ENCODE results near the gene DYSF.
A peak's percentile ranks its signal among the peaks of the same experiment; 100 is the strongest.

The DYSF gene

GRCh38 chr2:71465961-71466300 lies 12.6 kb downstream of the DYSF start:
- Histone ChIP-seq H3K4me1 (ENCODE audit: control insufficient read depth, insufficient read depth, low read length) (no peaks in the 10 kb centered on the region), H3K27ac (ENCODE audit: extremely low read depth, low read depth, low read length) (no peak overlapping the region), H3K36me3 (ENCODE audit: control insufficient read depth in 2 of 2, insufficient read depth in 1 of 2, low read length in 2 of 2) (no peaks in the 10 kb centered on the region), H3K4me3 (ENCODE audit: low read depth, low read length) (no peak overlapping the region; the same call in 1 of the 2 replicates), H3K9me3 (ENCODE audit: control insufficient read depth, insufficient read depth, low read depth, low read length) (no peaks in the 10 kb centered on the region)
- ChIA-PET CTCF (interaction anchor here (0.7 to 2.6 kb wide), 4 partner anchors 40 to 241 kb away, joined by 3 to 10 read pairs (median 3); partner anchors contain the start of gene ZNF638), POLR2A (interaction anchor here (0.8 kb wide), 1 partner anchor 16 kb away, joined by 3 read pairs; no protein-coding TSS in a partner anchor)
- no peak for TF ChIP-seq ZNF26 (tag by site-specific recombination; IDR thresholded peaks at IDR 0.05)

GRCh38 chr2:71466301-71467179 lies 13.2 kb downstream of the DYSF start:
- POLR2A ChIA-PET: interaction anchor here (0.8 kb wide), 1 partner anchor 16 kb away, joined by 3 read pairs; no protein-coding TSS in a partner anchor
- CTCF ChIA-PET: interaction anchor here (0.7 to 2.6 kb wide), 7 partner anchors 15 to 241 kb away, joined by 3 to 10 read pairs (median 3); partner anchors contain the start of gene ZNF638
- Histone ChIP-seq H3K4me3 (ENCODE audit: low read depth, low read length) (peak overlapping the region; percentile 46), H3K4me1 (ENCODE audit: control insufficient read depth, insufficient read depth, low read length) (no peaks in the 10 kb centered on the region), H3K27ac (ENCODE audit: extremely low read depth, low read depth, low read length) (no peak overlapping the region), H3K9me3 (ENCODE audit: control insufficient read depth, insufficient read depth, low read depth, low read length) (no peaks in the 10 kb centered on the region), H3K36me3 (ENCODE audit: control insufficient read depth in 2 of 2, insufficient read depth in 1 of 2, low read length in 2 of 2) (no peaks in the 10 kb centered on the region)
- TF ChIP-seq ZBTB26 (tag by site-specific recombination; optimal IDR thresholded peaks at IDR 0.05) (peak; percentile 85), ZNF266 (tag by site-specific recombination; IDR thresholded peaks at IDR 0.05; ENCODE audit: low read depth) (no peak), ZNF670 (tag by site-specific recombination; IDR thresholded peaks at IDR 0.05; ENCODE audit: low read depth) (no peak), ZBTB20 (tag by site-specific recombination; IDR thresholded peaks at IDR 0.05) (peak; percentile 38; the same call in 1 of the 2 replicates), ZNF280D (tag by site-specific recombination; IDR thresholded peaks at IDR 0.05) (no peak), GLIS1 (tag by site-specific recombination; IDR thresholded peaks at IDR 0.05) (peak; percentile 65), ZNF692 (tag by site-specific recombination; IDR thresholded peaks at IDR 0.05) (no peak), ZNF654 (tag by site-specific recombination; IDR thresholded peaks at IDR 0.05; ENCODE audit: low read depth) (no peak), ZNF600 (tag by site-specific recombination; IDR thresholded peaks at IDR 0.05) (peak; percentile 47; the same call in 1 of the 2 replicates), KLF1 (tag by site-specific recombination; IDR thresholded peaks at IDR 0.05) (peak; percentile 40), ZNF10 (tag by site-specific recombination; IDR thresholded peaks at IDR 0.05) (no peak), ZNF335 (tag by site-specific recombination; conservative IDR thresholded peaks at IDR 0.05) (peak; percentile 77), PRDM10 (tag by site-specific recombination; IDR thresholded peaks at IDR 0.05) (0 out of 2 replicates have a peak, but pooled peaks have one; percentile 9), ZNF311 (tag by site-specific recombination; IDR thresholded peaks at IDR 0.05; ENCODE audit: borderline replicate concordance) (no peak), SP2 (tag by site-specific recombination; IDR thresholded peaks at IDR 0.05) (peak; percentile 55), ZBTB44 (tag by site-specific recombination; IDR thresholded peaks at IDR 0.05) (no peak), PBX3 (CRISPR knock-in tag; IDR thresholded peaks at IDR 0.05) (peak; percentile 72; the same call in 1 of the 2 replicates)

All from HEK293 (cell line).